Hematopoietic multipotent progenitor cell treated with erythropoietin and hydrocortisone succinate and interleukin-3 and kit ligand, for 4 days (in vitro differentiated cells): Measurements from ENCODE around the gene KCNIP1.

Source experiments
- DNase-seq: peaks from one replicate; pipeline ENCODE4 v3.0.0-alpha.2; 2015

Gene KCNIP1

DNA sequence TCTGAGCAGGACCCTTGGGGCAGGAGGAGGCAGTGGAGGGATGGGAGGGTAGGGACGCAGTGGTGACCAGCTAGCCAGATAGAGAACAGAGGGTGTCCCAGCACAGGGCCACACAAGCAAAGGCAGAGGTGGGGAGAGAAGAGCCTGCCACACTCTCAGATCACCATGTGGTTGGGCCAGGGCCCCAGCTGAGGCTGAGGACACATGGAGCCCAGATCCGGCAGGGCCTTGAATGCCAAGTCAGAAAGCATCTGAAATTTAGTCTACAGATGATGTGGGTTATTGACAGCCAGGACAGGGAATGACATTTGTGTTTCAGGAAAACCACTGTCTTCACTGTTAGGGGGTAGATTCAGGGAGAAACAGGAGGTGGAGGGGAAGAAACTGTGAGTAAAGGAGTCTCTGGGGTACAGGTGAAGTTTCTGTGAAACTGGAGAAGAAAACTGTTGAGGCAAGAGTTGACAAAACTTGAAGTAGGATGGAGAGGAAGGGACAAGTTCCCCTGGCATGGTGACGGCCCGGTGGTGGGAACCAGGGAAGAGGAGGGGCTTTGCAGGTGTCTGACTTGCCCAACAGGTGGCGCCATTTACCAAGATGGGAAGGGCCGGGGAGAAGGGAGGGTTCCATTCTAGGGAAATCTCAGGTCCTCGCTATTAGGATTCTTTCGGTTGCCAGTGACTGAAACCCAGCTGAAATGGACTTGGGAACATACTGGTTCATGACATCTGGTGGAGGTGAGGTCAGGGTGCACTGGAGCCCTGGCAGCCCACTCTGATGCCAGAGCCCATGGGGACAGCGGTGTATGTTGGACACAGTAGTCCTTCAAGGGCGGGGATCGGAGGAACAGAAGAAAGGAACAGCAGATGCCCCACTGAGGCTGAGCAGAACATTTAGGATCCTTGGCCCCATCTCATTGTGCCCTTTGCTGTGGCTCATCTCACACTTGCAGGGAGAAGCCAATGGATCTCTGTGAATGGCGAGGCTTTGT, 100.1 kb downstream of the KCNIP1 start:
- DNase-seq, result peak; percentile 84

DNA sequence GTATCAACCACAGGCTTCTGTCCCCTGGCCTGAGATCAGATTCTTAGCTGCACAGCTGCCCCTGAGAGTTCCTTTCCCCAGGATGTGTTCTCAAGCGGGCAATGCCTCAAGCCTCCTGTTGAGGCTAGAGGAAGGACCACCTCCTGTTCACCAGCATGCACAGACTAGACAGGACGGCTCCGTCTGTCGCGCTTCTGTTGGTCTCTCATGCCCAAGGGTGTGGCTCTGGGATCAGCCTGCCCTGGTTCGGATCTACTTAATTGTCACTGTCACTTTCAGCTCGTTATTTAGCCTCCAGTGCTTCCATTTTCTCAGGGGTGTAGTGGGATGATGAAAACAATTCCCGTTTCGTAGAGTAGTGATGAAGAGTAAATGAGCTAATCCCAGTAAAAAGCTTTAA, 103.1 kb downstream of the KCNIP1 start:
- DNase-seq, result no peak

DNA sequence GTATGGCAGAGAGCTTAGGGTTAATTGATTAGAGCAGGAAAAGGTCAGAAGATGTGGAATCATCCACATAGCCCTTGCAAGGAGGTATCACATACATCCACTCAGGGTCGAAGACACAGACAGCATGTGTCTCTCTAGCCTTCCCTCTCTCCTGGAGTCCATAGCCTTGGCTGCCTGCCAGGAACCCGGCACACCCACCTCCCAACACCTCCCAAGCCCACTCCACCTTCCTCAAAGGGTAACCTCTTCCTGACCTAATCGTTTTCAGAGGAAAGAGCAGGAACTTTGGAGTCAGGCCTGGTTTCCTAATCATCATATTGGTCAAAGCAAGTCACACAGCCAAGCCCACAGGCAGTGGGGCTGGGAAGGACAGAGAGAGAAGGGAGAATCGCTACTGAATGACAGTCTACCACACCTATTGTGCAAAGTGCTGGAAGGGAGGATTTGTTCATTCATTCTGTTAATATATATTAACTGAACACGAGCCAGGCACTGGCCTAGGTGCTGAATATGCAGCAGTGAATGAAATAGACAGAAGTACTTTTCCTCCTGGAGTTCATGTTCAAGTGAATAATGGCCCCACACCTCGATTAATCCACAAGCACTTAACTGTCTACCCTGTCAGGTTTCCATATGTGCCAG, 107.8 kb downstream of the KCNIP1 start:
- DNase-seq, result peak; percentile 27

DNA sequence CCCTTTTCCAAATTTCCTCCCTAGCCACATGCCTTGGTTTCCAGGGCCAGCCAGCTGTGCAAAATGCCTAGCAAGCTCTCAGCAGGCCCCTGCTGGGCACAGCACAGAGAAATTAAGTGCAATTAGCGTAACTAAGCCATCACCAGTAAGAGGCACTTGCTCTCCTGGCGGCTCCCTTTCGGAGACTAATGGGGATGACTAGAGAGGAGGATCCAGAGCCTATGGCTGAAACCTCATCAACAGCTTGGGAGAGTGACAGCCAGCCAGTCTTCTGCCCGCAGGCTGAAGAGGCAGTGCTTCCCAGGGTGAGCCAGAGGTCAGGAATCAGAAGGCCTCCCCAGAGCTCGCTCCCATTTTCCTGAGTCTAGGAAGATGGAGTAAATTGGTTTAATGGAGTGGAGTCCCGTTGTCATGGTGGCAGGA, 108.4 kb downstream of the KCNIP1 start:
- no peak for DNase-seq

DNA sequence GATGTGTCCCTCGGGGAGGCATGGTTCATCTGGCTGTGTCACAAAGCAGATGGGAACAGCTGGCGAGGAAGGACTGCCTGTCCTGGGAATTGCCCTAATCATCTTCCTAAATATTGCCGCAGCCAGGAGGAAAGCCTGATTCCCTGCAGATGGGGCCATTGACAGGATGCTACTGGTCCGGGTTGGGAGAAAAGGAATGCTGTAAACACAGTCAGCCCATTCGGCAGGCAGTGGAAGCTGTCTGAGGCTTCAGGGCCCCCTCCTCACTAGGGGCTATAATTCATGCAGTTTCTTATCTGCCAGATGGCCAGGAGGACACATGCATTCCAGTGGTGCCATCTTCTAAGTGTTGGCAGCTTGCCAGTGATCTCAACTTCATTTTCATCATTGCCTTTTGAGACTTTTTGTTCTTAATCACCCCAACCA, 110.3 kb downstream of the KCNIP1 start:
- no peak for DNase-seq

DNA sequence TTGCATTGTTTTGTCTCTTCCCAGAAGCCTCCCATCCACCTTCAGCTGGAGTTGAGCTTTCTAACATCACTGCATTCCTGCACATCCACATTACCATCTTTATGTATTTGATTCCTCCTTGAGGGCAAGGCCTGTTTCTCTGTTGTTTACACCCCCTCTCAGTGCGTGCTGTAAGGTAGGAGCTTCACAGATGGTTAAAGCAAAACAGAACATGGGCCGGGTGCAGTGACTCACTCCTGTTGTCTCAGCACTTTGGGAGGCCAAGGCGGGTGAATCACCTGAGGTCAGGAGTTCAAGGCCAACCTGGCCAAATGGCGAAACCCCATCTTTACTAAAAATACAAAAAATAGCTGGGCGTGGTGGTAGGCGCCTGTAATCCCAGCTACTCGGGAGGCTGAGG, 110.9 kb downstream of the KCNIP1 start:
- DNase-seq, result no peak

DNA sequence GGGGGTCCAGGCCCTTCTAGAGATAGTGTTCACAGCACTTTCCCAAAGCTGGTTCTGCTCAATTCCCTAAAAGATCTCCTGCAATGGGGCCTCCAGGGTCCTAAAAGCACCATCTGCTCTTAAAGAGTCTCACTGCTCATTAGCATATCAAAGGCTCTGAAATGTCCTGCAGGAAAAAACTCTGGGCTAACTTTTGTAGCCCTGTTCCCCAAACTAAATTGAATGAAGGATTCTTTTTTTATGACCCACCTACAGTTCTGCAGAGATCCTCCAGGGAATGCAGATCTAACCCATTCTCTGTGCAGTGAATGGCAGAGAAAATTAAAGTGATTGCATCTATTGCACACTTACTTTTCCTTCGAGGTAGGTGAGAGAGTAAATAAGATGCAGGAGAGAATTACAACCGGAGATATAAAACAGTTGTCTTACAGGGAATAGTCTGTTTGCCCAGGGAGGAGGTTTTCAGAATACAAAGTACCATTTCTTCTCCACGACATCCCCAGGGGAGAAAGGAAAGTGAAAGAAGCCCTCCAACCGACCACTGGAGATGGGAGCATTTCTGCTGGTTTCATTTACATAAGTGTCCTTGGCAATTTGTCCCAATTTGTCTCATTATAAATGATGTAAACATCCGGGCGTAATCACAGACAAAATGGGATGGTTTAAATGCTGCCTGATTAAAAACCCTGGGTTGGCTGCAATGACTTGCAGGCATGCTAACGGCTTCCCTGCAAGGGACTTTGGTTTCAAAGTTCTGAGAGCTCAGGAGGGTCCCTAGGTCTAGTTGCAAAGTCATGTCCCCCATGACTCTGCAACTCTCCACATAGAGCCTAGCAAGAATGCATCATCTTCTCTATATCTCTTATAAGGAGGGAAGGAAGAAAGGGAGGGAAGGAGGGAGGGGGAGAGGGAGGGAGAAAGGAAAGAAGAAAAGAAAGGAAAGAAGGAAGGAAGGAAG, 114.0 kb downstream of the KCNIP1 start:
- DNase-seq, result peak; percentile 46

DNA sequence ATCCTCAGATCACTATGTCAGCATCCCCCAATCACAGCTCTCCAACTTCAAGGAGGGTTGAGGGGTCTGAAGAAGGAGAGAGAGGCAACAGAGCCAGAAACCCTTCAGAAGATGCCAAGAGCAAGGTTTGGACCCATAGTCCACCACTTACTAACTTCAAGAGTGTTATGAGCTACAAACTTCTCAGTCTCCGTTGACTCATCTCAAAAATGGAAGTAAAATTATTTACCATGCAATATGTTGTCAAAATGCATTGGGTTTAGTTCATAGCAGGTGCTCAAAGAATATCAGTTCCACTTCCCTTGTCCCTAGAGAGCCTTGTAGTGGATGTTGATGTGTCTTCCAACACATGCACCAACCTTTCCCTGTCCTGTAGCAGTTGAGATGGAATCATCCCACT, 116.0 kb downstream of the KCNIP1 start:
- DNase-seq, result no peak

DNA sequence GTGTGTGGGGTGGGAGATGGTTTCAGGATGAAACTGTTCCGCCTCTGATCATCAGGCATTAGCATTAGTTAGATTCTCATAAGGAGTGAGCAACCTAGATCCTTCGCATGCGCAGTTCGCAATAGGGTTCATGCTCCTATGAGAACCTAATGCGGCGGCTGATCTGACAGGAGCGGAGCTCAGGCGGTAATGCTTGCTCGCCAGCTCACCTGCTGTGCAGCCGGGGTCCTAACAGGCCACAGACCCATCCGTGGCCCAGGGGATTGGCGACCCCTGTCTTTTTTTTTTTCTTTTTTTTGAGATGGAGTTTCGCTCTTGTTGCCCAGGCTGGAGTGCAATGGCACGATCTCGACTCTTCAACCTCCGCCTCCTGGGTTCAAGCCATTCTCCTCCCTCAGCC, 119.1 kb downstream of the KCNIP1 start:
- no peak for DNase-seq

DNA sequence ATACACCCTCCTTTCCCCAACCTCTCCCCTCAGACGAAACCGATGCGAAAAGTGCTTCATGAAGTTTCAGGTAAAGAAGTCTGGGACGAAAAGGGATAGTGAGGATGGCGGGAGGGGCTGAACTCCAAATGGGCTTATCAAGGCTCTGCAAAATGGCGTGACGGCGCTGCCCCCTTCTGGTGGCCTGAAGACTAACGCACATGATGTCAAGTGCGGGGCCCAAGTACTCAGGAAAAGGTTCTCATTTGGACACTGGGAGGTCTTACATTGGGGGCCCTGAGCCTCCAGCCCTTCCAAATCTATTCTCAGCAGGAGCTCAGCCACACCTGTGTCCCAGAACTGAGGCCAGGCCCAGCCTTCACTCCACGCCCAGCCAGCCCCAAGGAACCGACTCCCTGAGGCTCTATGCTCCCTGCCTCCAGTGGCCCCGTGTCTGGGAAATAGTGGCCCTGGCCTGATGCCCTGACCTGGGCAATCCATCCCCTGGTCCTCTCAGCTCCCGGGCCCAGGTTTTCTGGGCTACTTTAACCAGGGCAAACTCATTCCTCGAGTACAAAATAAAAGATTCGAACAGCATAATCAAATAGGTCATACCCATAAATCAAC, 119.9 kb downstream of the KCNIP1 start:
- peak; percentile 71 for DNase-seq

DNA sequence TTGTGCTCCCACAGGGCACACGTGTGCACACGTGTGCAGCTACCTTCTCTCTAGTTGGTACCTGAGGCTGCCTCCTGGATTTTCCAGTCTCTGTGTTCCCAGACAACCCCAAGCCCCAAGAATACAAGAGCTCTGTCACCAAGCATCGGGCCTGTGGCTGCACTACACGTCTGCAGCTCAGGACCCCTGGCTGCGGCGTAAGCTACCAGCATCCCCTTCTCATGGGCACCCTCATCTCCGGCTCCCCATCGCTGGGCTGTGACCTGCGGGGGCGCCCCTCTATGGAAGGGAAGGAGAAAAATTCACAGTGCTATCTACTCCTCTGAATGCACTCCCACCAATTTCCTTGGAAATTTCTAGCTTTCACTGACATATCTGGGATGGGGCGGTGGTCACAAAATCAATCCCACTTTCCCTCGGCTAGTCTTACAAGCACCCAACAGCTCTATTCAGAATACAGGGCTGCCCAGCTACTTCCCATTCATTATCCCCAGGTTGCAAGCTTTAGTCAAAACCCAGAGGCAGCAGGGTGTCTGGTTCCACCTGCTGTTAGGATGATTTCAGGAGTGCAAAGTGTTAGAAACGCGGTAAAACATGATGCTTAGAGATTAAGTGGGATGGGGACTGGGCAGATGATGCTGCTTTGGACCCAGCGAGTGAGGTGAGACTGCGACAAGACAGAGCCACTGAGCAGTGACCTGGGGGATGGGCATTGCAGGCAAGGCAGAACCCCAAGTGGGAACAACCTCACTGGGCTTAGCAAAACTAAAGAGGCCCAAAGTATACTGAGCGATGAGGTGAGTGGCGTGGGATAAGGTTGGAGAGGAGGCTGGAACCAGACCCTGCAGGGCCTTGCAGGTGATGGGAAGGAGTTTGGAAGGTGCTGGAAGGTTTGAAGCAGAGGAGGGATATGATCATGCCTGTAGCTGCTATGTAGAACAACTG, 121.7 kb downstream of the KCNIP1 start:
- no peak for DNase-seq

DNA sequence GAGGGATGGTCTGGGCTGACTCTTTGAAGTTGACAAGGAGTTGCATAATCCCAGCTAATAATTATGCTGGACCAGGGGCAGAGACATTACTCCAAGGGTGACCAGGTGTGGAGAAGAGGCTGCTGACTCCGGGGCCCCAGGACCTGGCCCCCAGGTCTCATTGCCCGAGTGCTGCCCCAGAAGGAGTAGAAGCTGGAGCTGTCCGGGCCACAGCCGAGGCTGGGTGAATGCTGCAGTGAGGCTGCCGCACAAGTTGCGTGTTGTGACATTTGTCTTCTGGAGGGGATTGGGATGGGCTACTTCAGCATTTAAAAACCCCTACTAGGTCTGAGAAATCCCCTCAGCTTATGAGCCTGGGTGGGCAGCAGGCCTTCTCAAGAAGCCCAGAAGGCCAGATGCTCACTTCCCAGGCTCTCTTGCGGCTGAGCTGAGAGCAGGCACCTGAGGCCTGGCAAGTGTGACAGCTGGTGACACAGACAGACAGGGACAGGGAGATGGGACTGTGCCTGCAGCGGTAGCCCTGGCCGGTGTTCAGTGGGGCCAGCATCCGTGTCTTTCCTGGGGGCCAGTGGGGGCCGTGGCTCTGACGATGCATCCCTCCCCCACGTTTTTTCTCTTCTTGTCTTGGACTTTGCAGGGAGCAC, 122.8 kb downstream of the KCNIP1 start:
- no peak for DNase-seq

DNA sequence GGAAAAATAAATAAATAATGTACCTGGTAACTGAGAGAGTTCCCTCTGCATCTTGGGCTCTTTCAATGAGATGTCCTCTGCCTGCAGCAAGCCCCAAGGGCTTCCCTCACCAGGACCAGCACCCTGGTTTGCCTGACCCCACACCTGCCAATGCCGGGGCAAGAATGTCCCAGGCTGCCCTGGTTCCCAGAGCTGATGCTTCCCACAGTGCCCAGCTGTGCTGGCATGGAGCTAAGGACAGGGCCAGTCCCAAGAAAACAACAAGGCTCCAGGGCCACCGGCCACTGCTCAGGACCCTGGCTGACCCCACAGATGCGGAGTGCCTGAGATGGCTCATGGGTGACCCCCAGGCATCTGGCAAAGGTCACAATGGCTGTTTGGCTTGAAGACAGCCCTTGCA, 123.5 kb downstream of the KCNIP1 start:
- no peak for DNase-seq

DNA sequence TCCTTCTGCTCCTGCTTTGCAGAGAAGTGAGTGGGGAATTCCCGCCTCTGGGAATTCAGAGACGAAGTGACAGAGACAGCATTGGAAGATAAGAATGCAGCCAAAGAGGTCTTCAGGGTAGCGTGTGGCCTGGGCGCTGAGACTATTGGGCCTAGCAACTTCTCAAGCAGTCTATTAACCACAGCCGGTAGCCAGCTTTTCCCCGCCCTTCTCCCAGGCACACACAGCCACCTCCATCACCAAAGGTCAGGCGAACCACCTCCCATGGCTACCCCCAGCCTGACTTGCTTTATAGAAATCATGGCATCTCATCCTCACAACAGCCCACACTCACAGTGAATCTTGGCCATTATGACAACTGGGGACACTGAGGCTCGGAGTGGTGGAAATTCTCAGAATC, 124.2 kb downstream of the KCNIP1 start:
- no peak for DNase-seq

DNA sequence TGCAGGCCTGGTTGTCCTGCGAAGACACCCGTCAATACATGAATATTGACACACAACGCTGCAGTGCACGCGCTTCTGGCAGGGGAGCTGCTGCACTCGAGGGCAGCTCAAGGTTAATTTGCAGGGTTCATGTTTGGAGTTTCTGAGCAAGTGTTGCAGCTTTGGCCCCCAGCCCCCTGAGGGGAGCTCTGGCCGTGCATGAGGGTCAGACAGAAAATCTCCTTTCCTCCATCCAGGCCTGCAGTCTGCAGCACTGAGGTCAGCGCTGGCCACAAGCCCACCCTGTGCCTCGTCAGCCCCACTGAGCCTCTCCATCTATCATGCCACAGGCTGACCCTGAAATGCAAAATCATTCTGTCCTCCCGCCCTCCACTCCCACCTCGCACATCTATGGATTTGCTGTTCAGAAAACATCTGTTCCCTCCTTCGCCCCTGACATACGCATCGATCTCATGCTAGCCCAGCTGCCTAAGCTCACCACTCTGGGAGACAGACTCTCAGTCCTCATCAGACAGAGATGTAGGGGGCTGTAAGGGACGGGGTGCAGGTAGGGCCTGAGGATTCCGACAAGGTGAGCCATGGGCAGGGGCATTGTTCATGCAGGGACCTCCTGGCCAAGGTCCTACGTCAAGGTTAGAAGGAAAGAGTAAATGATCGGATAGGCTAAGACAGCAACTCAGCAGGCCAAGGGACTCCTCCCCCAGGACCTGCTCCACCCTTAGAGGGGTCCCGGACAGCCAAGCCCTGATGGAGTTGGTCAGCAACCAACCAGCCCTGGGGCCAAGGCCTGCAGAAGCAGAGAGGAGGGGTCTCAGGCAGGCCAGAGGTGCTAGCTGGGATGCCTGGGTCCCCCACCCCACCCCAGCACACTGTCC, 125.1 kb downstream of the KCNIP1 start:
- no peak for DNase-seq

DNA sequence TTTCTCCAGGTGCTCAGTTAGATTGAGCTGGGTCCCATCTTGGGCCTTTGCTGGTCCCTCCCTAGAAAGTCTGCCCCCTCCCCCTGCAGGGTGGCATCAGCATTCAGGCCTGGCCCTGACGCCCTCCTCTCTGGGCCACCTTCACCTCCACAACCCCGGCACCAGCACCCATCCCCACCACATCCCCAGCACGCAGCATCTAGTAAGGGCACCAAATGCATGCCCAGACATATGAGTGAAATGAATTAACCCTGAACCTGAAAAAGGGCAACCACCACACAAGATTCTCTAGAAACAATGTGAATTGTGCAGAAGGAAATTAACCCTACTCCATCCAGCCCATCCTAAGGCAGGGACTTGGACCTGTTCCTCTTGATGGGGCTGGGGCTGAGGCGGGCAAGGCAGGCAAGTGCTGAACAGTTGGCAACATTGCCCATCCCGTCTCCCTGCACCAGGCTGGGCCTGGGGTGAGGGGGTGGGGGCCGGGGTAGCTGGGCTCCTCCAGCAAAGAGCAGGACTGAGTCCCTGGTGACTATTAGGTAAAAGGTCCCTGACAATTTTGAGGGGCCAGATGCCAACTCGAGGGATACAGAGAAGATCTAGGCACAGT, 125.9 kb downstream of the KCNIP1 start:
- DNase-seq, result no peak

DNA sequence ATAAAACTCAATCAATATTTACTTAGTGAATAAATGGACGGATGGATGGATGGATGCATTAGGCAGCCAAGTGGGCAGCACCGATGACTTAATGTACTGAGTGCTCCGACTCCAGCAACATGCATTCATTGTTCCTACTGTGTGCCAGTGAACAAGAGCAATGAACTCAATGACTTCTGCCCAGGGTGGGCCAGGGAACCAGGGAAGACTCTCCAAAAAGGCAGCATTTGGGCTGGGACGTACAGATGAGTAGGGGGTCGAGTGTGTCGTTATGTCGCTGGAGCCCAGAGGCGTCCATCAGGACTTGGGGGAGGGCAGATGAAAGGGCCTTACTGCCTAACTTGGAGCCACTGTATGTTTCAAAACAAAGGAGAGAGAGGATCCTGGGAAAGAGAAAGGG, 126.4 kb downstream of the KCNIP1 start:
- no peak for DNase-seq

DNA sequence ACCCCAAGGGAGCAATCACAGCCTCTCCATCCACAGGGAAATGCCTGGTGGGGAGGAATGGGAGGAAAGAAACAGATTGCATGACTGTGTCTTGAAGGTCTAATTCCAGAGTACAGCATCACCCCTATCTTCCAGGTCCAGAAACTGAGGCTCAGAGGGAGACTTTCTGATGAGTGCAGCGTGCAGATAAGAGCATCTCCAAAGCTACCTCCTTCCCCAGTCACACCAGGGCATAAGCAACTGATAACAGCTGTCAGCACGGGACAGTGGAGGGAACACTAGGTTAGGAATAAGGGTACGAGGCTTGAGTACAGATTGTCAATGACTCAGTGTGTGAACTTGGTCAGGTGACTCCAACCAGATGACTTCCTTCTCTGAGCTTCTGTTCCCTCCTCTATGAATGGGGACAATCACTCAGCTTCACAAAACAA, 126.9 kb downstream of the KCNIP1 start:
- peak; percentile 70 for DNase-seq

DNA sequence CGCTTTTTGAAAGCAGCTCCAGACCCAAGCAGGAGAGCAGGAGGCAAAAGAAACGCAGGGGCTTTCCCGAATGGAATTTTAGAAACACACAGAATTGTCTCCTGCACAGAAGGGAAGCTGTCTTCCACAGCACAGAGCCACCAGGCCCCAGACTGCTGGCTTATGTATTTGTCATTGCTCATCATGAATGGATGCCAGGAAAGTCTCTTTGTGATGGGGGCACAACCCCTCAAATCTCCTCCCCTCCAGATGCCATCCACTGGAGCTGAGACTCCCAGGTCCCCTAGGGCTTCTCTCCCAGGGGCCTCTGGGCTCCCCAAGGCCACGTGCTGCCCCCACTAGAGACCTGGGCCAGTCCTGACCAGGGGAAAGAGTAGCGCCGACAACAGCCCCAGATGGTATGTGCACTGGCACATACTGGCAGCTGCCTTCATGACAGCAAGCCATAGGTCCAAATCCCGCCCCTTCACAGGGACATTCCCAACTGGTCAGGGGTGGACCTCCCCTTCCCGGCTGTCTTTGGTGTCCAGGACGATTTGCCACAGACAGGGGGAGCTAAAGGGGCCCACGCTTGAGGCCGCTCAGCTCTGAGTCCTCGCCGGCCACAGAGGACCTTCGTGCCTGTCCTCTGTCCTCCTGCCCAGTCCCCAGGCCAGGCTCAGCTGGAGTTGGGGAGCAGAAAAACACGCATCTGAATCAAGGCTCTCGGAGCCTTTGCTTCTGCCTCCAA, 127.8 kb downstream of the KCNIP1 start:
- DNase-seq, result no peak
